K562 (cell line): ENCODE measurements around the gene MYCBP. TPM values are rescaled to one million over a fixed set of nuclear protein-coding genes. Genes with fewer than 3 reads are reported as not detected.

Experiments
- BRF1 ChIP-seq: IDR thresholded peaks from 3 replicates; pipeline ENCODE4 v1.6.1; 2011; ENCODE audit warnings: borderline replicate concordance, mild to moderate bottlenecking; ENCODE audit not compliant: insufficient read length; ENCODE audit errors: extremely low read depth
- DDX20 ChIP-seq: fragments of 450-650 bp; IDR thresholded peaks from 2 replicates; pipeline ENCODE4 v1.6.1; 2016; ENCODE audit warnings: missing genetic modification characterization, low read depth, mild to moderate bottlenecking, missing compliant biosample characterization, moderate library complexity
- ETS2 ChIP-seq: IDR thresholded peaks from 2 replicates; pipeline ENCODE4 v1.6.1; 2016; ENCODE audit warnings: borderline replicate concordance, missing genetic modification characterization, mild to moderate bottlenecking, moderate library complexity, missing compliant biosample characterization; ENCODE audit not compliant: poor library complexity, severe bottlenecking
- HNRNPUL1 ChIP-seq: fragments of 200-400 bp; formaldehyde crosslinking; IDR thresholded peaks from 2 replicates; pipeline ENCODE4 v1.6.1; 2017; ENCODE audit warnings: low read length
- NBN ChIP-seq: fragments of 450-650 bp; IDR thresholded peaks from 2 replicates; pipeline ENCODE4 v1.6.1; 2016; ENCODE audit warnings: low read depth, mild to moderate bottlenecking
- SMAD4 ChIP-seq: fragments of 250-450 bp; sonication (Bioruptor Pico); conservative IDR thresholded peaks from 2 replicates; pipeline ENCODE4 v1.8.0; 2021; ENCODE audit warnings: inconsistent platforms, mild to moderate bottlenecking, moderate library complexity
- SRF ChIP-seq, 2 experiments: fragments of 250-450, 450-650 bp in 1 of 2; sonication (Bioruptor Pico) in 1 of 2; sonication (generic) in 1 of 2; formaldehyde crosslinking; IDR thresholded peaks; 2 replicates each; pipeline versions ENCODE4 v1.5.0 to v1.5.1; 2020 to 2022; ENCODE audit warnings: mild to moderate bottlenecking in 1 of 2, missing genetic modification reagents in 1 of 2
- SRSF3 ChIP-seq: fragments of 200-400 bp; formaldehyde crosslinking; IDR thresholded peaks from 2 replicates; pipeline ENCODE4 v1.6.1; 2016; ENCODE audit warnings: mild to moderate bottlenecking, low read length, moderate library complexity; ENCODE audit not compliant: insufficient read depth
- polyA plus RNA-seq, 8 experiments: library from polyadenylated mRNA; depleted of rRNA in 4 of 8; stranded (reverse) in 5 of 8; unstranded in 3 of 8; fragments of >200 nt; fragmentation: Nextera tagmentation in 2 of 8; fragmentation: Illumina TruSeq in 1 of 8; extraction: Ambion mirVana in 2 of 8; extraction: Trizol in 1 of 8; gene quantifications; 2 replicates each; pipeline versions ENCODE4 v1.2.1 to v1.2.3, GENCODE V29; 2011 to 2014; ENCODE audit warnings: inconsistent platforms in 1 of 8, missing spikeins in 1 of 8
- total RNA-seq, 7 experiments: library from RNA; depleted of rRNA in 6 of 7; stranded (reverse); fragments of >200 nt in 6 of 7; fragmentation: Illumina TruSeq in 2 of 7; extraction: Trizol in 2 of 7; gene quantifications; 2 replicates each; pipeline versions ENCODE4 v1.2.1 to v1.2.3, GENCODE V29; 2011 to 2021; ENCODE audit warnings: low replicate concordance in 1 of 7
- TF ChIP-seq, protein P1 (sequence below): fragments of 450-650 bp; IDR thresholded peaks from 2 replicates; pipeline ENCODE4 v1.6.1; 2016; ENCODE audit warnings: low read depth
- TF ChIP-seq, protein P2 (sequence below): sonication (generic); formaldehyde crosslinking; IDR thresholded peaks from 2 replicates; pipeline ENCODE4 v1.8.1; 2022; ENCODE audit warnings: missing genetic modification reagents
- TF ChIP-seq, protein P3 (sequence below): fragments of 250-450 bp; sonication (Bioruptor Pico); IDR thresholded peaks from 2 replicates; pipeline ENCODE4 v1.8.0; 2022; ENCODE audit warnings: inconsistent platforms, mild to moderate bottlenecking, moderate library complexity, borderline replicate concordance
- TF ChIP-seq, protein P4 (sequence below): fragments of 450-650 bp; IDR thresholded peaks from 2 replicates; pipeline ENCODE4 v1.7.0; 2016; ENCODE audit warnings: borderline replicate concordance

The MYCBP gene
- total and polyA plus RNA-seq, 9 of the 15 experiments (the other 6 are each of a cell fraction or from before 2014, with no cell fraction given): 32.3 to 253 (median 72.9) TPM

DNA sequence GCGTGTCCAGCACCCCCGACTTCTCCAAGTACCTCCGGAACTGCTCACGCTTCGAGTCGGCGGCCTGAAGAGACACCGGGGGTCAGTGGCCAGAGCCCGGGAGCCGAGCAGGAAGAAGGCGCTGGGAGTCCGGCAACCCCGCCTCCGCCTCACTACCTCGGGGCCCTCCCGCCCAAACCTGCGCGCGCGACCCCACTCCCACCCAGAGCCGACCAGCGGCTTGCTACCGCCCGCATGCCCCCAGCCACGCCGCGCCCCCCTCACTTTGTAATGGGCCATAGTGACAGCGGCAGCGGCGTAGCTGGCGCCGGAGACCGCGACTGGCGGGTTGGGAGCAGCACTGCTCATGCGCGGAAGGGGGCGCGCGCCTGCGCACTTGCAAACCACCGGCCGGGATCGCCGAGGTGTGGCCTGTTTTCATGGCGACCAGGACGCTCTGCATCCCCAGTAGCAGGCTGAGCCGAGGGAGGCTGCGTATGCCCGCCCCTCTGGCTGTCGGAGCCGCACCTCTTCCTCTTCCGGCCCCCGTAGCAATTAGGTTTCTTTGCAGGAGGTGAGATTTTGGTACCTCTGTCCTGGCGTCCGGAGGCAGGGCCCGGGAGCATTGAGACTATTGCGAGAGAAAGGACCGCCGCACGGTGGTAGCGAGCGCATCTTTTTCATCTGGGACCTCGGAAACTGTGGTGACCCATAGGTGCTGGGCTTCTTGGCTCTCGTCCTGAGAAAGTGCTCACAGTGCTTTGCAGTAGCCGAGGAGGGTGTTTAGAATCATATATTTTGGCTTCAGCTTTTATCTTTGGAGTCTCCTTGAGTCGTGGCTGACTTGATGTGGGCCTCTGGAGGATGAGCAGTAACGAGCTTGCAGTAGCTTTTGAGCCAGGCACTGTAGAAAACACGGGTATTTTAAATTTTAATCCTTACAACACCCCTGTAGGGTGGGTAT lies at the start of gene MYCBP (continued):
- TF ChIP-seq NBN (no peak), SMAD4 (CRISPR knock-in tag) (no peak; the same call in 1 of the 2 replicates), SRF (CRISPR knock-in tag; IDR thresholded peaks at IDR 0.05) (no peak; a peak in 1 of 4 replicates), HNRNPUL1 (no peak), ETS2 (no peak), DDX20 (tag) (no peak), SRSF3 (no peak), BRF1 (no peak)
- TF ChIP-seq, protein P1, sequence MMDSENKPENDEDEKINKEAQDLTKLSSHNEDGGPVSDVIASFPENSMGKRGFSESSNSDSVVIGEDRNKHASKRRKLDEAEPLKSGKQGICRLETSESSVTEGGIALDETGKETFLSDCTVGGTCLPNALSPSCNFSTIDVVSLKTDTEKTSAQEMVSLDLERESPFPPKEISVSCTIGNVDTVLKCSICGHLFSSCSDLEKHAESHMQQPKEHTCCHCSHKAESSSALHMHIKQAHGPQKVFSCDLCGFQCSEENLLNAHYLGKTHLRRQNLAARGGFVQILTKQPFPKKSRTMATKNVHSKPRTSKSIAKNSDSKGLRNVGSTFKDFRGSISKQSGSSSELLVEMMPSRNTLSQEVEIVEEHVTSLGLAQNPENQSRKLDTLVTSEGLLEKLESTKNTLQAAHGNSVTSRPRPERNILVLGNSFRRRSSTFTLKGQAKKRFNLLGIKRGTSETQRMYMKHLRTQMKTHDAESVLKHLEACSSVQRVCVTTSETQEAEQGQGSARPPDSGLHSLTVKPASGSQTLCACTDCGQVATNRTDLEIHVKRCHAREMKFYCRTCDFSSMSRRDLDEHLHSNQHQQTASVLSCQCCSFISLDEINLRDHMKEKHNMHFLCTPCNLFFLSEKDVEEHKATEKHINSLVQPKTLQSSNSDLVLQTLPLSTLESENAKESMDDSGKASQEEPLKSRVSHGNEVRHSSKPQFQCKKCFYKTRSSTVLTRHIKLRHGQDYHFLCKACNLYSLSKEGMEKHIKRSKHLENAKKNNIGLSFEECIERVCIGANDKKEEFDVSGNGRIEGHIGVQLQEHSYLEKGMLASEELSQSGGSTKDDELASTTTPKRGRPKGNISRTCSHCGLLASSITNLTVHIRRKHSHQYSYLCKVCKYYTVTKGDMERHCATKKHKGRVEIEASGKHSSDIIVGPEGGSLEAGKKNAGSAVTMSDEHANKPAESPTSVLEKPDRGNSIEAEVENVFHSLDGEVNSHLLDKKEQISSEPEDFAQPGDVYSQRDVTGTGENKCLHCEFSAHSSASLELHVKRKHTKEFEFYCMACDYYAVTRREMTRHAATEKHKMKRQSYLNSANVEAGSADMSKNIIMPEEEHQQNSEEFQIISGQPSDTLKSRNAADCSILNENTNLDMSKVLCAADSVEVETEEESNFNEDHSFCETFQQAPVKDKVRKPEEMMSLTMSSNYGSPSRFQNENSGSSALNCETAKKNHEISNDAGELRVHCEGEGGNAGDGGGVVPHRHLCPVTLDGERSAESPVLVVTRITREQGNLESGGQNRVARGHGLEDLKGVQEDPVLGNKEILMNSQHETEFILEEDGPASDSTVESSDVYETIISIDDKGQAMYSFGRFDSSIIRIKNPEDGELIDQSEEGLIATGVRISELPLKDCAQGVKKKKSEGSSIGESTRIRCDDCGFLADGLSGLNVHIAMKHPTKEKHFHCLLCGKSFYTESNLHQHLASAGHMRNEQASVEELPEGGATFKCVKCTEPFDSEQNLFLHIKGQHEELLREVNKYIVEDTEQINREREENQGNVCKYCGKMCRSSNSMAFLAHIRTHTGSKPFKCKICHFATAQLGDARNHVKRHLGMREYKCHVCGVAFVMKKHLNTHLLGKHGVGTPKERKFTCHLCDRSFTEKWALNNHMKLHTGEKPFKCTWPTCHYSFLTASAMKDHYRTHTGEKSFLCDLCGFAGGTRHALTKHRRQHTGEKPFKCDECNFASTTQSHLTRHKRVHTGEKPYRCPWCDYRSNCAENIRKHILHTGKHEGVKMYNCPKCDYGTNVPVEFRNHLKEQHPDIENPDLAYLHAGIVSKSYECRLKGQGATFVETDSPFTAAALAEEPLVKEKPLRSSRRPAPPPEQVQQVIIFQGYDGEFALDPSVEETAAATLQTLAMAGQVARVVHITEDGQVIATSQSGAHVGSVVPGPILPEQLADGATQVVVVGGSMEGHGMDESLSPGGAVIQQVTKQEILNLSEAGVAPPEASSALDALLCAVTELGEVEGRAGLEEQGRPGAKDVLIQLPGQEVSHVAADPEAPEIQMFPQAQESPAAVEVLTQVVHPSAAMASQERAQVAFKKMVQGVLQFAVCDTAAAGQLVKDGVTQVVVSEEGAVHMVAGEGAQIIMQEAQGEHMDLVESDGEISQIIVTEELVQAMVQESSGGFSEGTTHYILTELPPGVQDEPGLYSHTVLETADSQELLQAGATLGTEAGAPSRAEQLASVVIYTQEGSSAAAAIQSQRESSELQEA: no peak
- TF ChIP-seq, protein P2, sequence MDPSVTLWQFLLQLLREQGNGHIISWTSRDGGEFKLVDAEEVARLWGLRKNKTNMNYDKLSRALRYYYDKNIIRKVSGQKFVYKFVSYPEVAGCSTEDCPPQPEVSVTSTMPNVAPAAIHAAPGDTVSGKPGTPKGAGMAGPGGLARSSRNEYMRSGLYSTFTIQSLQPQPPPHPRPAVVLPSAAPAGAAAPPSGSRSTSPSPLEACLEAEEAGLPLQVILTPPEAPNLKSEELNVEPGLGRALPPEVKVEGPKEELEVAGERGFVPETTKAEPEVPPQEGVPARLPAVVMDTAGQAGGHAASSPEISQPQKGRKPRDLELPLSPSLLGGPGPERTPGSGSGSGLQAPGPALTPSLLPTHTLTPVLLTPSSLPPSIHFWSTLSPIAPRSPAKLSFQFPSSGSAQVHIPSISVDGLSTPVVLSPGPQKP (CRISPR knock-in tag): no peak
- TF ChIP-seq, protein P3, sequence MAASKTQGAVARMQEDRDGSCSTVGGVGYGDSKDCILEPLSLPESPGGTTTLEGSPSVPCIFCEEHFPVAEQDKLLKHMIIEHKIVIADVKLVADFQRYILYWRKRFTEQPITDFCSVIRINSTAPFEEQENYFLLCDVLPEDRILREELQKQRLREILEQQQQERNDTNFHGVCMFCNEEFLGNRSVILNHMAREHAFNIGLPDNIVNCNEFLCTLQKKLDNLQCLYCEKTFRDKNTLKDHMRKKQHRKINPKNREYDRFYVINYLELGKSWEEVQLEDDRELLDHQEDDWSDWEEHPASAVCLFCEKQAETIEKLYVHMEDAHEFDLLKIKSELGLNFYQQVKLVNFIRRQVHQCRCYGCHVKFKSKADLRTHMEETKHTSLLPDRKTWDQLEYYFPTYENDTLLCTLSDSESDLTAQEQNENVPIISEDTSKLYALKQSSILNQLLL (CRISPR knock-in tag): no peak
- TF ChIP-seq, protein P4, sequence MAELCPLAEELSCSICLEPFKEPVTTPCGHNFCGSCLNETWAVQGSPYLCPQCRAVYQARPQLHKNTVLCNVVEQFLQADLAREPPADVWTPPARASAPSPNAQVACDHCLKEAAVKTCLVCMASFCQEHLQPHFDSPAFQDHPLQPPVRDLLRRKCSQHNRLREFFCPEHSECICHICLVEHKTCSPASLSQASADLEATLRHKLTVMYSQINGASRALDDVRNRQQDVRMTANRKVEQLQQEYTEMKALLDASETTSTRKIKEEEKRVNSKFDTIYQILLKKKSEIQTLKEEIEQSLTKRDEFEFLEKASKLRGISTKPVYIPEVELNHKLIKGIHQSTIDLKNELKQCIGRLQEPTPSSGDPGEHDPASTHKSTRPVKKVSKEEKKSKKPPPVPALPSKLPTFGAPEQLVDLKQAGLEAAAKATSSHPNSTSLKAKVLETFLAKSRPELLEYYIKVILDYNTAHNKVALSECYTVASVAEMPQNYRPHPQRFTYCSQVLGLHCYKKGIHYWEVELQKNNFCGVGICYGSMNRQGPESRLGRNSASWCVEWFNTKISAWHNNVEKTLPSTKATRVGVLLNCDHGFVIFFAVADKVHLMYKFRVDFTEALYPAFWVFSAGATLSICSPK: no peak
